Activated T-cell treated with anti-CD3 and anti-CD28 coated beads, Interleukin-2, amount 50 U/mL, for 72 hours (primary cell): ENCODE measurements around the gene WDR45. TPM values are rescaled to one million over a fixed set of nuclear protein-coding genes. Genes with fewer than 3 reads are reported as not detected.
"Not testable (repeated sequence)": the region's sequence is repeated elsewhere in the genome, so short reads cannot be mapped to it uniquely, and the experiment has no call there.

Experiments
- ATAC-seq, 2 donors: fragments of 150-1000 bp; cut with Tn5 transposase; replicated peaks in 1 of 2; 2 replicates each; pipeline ENCODE4 v1.10.0; 2021; ENCODE audit warnings: moderate library complexity in 2 of 2, mild to moderate bottlenecking in 1 of 2
- DNase-seq, 2 donors: peaks; one replicate each; pipeline ENCODE4 v3.0.0; 2021 to 2022; ENCODE audit warnings: mixed read lengths in 1 of 2
- H3K27ac Mint-ChIP-seq: one replicate; pipeline ENCODE4 v1.8.0; 2022; ENCODE audit warnings: mild to moderate bottlenecking, moderate library complexity, mixed read lengths
- H3K27me3 Mint-ChIP-seq: one replicate; pipeline ENCODE4 v1.8.0; 2022; ENCODE audit warnings: low read depth, mixed read lengths
- H3K36me3 Mint-ChIP-seq, 2 donors: one replicate each; pipeline ENCODE4 v1.8.0; 2022; ENCODE audit warnings: mixed read lengths in 2 of 2, mild to moderate bottlenecking in 1 of 2; ENCODE audit not compliant: insufficient read depth in 2 of 2
- H3K4me1 Mint-ChIP-seq: one replicate; pipeline ENCODE4 v1.8.0; 2022; ENCODE audit warnings: low read depth, mixed read lengths
- H3K4me3 Mint-ChIP-seq, 2 donors: one replicate each; pipeline ENCODE4 v1.8.0; 2022; ENCODE audit warnings: mild to moderate bottlenecking in 2 of 2, mixed read lengths in 2 of 2, moderate library complexity in 2 of 2
- H3K9me3 Mint-ChIP-seq, 2 donors: one replicate each; pipeline ENCODE4 v1.8.0; 2022; ENCODE audit warnings: mixed read lengths in 2 of 2
- total RNA-seq, 2 donors: library from RNA; stranded (reverse); gene quantifications; one replicate each; pipeline ENCODE4 v1.2.3, GENCODE V29; 2022

WDR45 gene
- total RNA-seq, result 10 to 100 TPM; 43.4 to 49.0 TPM

DNA sequence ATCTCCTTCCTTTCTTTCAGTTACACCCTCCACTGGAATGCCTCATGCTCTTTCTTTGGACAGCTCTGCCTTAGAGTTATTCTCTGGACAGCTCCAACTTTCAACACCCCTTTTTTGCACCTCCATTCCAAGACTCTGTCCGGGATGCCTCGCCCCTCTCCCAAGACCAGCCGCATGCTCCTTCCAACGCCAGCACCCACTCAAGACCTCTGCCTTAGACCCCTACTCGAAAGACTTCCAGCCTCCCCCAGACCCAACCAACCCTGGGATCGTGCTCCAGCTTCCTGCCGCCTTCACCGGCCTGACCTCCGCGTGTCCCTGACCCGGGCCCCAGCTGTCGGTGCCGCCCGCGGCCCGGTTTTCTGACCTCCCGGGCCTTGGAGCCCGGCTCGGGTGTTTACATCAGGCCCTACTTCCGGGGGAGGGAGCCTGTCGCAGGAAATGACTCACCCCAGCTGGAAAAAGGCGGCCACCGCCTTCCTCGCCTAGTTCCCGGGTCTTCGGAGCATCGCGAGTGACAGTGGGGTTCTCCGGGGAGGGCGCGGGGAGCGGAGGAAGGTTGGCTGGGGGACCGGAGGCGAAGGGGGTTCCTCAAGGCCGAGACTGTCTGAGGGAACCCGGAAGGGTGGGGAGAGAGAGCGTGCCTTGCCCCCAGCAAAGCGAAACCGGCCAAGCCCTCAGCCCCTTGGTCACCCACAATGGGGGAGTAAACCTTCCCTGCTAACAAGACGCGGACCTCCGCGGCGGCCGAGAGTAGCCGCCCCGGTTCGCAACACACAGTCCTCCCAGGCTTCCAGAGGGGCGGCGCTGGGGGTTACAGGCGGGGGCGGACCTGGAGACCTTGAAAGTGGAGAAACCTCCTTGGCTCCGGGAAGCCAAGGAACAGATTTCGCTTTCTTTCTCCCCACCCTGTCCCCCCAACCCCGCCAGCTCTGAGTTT is at the start of gene WDR45:
Gene WDR45, minus strand, starts transcription at position 399 of the 940 bp plus-strand sequence. CDS start 1,792 bp downstream, outside the sequence.
- Mint-ChIP-seq H3K9me3 (no peaks in the 10 kb centered on the region), H3K36me3 (peaks cover 2 to 4% of the 10 kb centered on the region in 2 donors), H3K27ac (peak within 1 kb of the TSS; percentile 98), H3K4me3 (peak within 1 kb of the TSS; percentile 88 to 98), H3K4me1 (peaks cover 9% of the 10 kb centered on the region), H3K27me3 (no peaks in the 10 kb centered on the region)
- DNase-seq, result peak; percentile 74 to 77
- peak; percentile 89 to 93 for ATAC-seq

DNA sequence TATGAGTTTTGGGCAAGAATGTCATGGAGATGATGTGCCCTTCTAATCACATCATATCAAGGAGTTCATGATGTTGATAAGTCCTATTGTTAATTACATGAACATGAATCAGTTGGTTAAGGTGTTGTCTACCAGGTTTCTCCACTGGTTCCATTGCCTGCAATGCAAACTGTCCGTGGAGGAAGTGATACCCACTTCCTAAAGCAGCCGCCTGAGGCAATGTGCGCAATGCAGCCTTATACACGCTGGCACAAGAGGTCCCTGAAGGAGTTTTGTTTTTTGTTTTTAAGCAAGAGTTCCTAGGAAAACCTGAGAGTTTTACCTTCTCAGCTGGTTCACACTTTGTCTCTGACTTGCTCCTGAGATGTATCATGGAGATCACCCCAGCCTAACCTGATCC is 49.7 kb upstream of the WDR45 start:
- no peak for DNase-seq
- Mint-ChIP-seq H3K36me3 (no peaks in the 10 kb centered on the region), H3K4me3 (no peak overlapping the region), H3K27me3 (peaks cover 5% of the 10 kb centered on the region), H3K9me3 (no peaks in the 10 kb centered on the region), H3K27ac (no peak overlapping the region), H3K4me1 (no peaks in the 10 kb centered on the region)
- no peak for ATAC-seq

DNA sequence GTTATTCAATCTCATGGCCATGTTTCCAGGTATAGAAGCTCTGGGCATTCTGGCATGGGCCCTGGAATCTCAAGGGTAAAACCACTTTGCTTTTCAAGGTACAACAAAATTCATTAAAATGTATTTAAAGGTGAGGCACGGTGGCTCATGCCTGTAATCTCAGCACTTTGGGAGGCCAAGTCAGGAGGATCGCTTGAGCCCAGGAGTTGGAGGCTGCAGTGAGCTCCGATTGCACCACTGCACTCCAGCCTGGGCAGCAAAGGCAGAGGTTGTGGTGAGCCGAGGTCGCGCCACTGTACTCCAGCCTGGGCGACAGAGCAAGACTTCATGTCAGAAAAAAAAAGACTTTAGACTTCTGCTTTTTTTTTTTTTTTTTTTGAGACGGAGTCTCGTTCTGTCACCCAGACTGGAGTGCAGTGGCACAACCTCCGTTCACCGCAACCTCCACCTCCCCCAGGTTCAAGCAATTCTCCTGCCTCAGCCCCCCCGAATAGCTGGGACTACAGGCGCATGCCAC is 48.1 kb upstream of the WDR45 start:
- H3K9me3 Mint-ChIP-seq, H3K36me3 Mint-ChIP-seq, H3K27ac Mint-ChIP-seq, H3K27me3 Mint-ChIP-seq, H3K4me3 Mint-ChIP-seq, ATAC-seq, DNase-seq: not testable (repeated sequence)
- H3K4me1 Mint-ChIP-seq, result peaks cover 13% of the 10 kb centered on the region

DNA sequence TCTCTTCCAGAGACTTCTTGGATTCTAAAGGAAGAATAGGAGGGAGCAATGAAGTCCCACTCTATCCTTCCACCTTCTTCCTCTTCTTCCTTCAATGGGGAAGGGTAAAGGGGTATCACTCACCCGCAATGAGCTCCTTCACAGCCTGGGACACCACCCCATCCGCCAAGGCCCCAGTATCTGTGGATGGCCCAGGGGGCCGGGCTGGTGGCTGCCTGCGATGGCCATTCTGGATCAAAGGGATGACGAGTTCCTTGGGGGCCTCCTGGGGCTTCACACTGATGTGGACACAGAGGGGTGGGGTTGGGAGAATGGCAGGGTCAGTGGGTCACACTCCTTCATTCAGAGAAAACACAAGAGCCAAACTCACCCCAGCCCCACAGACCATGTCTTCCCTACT is 42.8 kb upstream of the WDR45 start:
- H3K9me3 Mint-ChIP-seq, result no peaks in the 10 kb centered on the region
- H3K27me3 Mint-ChIP-seq, result peaks cover 12% of the 10 kb centered on the region
- peak overlapping the region; percentile 94 for H3K27ac Mint-ChIP-seq

DNA sequence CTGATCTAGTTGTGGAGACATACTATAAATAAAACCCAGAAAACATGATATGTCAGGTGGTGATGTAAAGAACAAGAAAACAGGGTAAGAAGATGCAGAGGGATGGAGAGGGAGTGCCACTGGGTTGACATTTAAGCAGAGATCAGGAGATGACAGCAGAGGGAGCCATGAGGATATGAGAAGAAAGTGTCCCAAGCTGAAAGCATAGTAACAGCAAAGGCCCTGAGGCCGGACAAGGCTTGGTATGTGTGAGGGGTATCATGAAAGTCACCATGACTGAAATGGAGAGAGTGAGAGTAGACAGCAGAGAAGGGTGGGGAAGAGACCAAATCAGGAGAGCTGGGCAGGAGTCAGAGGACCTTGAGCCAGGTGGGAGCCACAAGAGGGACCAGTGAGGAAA is 40.4 kb upstream of the WDR45 start:
- no peaks in the 10 kb centered on the region for H3K9me3 Mint-ChIP-seq
- ATAC-seq, result no peak
- DNase-seq, result no peak
- H3K4me1 Mint-ChIP-seq, result peaks cover 24% of the 10 kb centered on the region
- peaks cover 12% of the 10 kb centered on the region for H3K27me3 Mint-ChIP-seq
- peaks cover 6 to 11% of the 10 kb centered on the region in 2 donors for H3K36me3 Mint-ChIP-seq
- no peak overlapping the region for H3K4me3 Mint-ChIP-seq
- no peak overlapping the region for H3K27ac Mint-ChIP-seq

More for the DNA sequence above, 42.8 kb upstream of the WDR45 start:
- Mint-ChIP-seq H3K4me3 (peak overlapping the region; percentile 92 to 99), H3K4me1 (peaks cover 24% of the 10 kb centered on the region), H3K36me3 (peaks cover 4 to 6% of the 10 kb centered on the region in 2 donors)
- no peak for ATAC-seq
- DNase-seq, result no peak

DNA sequence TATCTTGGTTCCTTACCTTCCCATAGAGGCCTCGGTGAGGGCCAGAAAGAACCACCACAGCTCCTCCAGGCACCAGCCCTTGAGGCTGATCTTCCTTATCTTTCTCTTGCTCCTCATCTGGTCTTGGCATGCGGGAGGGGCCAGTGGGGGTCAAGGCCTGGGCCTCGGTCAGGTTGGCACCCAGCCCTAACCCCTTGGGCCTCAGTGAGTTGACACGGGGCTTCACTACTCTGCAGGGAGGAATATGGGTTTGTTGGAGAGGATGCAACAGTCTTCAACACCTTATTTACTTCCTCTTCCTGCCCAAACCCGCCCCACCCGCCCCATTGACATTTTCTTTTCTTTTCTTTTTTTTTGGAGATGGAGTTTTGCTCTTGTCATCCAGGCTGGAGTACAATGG is 37.9 kb upstream of the WDR45 start:
- peaks cover 6 to 11% of the 10 kb centered on the region in 2 donors for H3K36me3 Mint-ChIP-seq
- H3K4me1 Mint-ChIP-seq, result peaks cover 9% of the 10 kb centered on the region
- H3K9me3 Mint-ChIP-seq, result no peaks in the 10 kb centered on the region

DNA sequence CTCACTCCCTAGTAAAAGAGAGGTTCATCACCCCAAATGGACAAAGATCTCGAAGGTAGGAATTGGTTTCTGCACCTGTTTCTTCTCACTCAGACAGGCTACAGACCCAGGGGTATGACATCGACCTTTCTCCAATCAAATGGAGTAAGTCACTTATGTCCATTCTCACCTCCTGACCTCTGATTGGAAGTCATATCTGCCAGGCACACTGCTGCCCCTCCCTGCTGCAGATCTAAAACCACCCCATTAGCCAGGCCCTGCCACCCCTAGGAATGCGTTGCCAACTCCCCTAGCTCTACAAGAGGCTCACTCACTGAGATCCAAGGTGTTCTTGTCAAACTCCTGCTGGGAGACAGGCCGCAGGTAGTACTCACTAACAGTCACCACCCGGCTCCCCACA is 37.0 kb upstream of the WDR45 start:
- no peak overlapping the region for H3K27ac Mint-ChIP-seq

More for the DNA sequence above, 37.9 kb upstream of the WDR45 start:
- peak overlapping the region; percentile 87 for H3K27ac Mint-ChIP-seq
- peaks cover 12% of the 10 kb centered on the region for H3K27me3 Mint-ChIP-seq
- DNase-seq, result no peak
- peak overlapping the region in 1 of 2 donors; percentile 15 for H3K4me3 Mint-ChIP-seq
- ATAC-seq, result no peak

DNA sequence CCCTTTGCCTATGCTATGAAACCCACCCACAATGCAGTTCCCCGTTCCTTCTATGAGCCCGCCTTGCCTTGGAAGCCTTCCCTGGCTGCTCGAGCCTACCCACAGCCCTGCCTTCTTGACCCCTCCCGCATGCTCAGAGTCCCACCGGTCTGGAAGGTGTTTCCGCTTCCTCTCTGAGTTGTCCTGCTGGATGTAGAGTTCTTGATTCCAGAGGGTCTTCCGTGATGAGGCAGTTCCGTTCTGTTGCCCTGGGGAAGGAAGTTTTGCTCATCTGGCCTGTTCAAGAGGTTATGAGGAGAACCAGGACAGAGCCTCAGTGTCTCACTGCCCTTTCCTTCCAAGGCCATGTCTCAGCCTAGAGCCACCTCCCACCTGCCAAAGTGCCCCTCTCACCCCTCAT is 36.4 kb upstream of the WDR45 start:
- Mint-ChIP-seq H3K9me3 (no peaks in the 10 kb centered on the region), H3K36me3 (peaks cover 4 to 11% of the 10 kb centered on the region in 2 donors), H3K4me1 (no peaks in the 10 kb centered on the region), H3K27me3 (peaks cover 7% of the 10 kb centered on the region), H3K4me3 (no peak overlapping the region), H3K27ac (no peak overlapping the region)
- ATAC-seq, result no peak
- DNase-seq, result no peak

More for the DNA sequence above, 37.0 kb upstream of the WDR45 start:
- Mint-ChIP-seq H3K9me3 (no peaks in the 10 kb centered on the region), H3K36me3 (peaks cover 5 to 11% of the 10 kb centered on the region in 2 donors), H3K27me3 (peaks cover 10% of the 10 kb centered on the region), H3K4me3 (no peak overlapping the region), H3K4me1 (no peaks in the 10 kb centered on the region)
- no peak for DNase-seq
- ATAC-seq, result no peak

DNA sequence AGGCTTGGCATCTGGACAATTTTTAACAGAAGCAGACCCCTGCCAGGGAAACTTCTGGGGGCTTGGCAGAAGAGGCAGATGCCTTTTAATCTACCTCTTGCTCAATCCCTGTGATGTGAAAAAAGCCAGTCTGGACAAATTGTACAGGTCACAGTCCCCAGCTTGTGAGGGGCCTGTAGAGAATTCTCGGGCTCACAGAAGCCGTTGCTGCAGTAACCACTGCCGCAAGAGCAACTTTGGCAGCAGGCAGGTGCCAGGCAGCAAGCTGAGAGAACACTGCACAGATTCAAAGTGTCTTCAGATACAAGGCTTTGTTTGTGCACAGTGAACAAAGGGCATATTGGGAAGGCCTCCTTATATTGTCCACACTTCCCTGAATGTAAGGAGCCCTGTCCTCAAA is 32.1 kb upstream of the WDR45 start:
- peaks cover 7% of the 10 kb centered on the region for H3K27me3 Mint-ChIP-seq
- H3K36me3 Mint-ChIP-seq, result peaks cover 3 to 5% of the 10 kb centered on the region in 2 donors
- H3K27ac Mint-ChIP-seq, result no peak overlapping the region
- ATAC-seq, result no peak
- DNase-seq, result no peak
- no peaks in the 10 kb centered on the region for H3K4me1 Mint-ChIP-seq
- no peak overlapping the region for H3K4me3 Mint-ChIP-seq
- no peaks in the 10 kb centered on the region for H3K9me3 Mint-ChIP-seq

DNA sequence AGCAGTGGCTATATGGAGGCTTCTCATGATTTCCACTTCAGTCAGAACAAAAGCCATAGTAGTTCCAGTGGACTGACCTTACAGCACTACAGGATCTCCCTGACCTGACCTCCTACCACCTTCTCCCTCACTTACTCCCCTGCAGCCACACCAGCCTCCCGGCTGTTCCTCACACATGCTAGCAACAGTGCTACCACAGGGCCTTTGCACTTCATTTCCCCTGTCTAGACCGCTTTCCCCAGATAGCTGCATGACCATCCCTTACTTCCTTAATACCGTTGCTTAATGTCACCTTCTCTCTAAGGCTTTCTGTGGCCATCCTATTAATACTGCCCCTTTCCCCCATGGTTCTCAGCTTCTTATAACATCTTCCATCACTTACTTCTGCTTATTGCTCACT is 30.7 kb upstream of the WDR45 start:
- ATAC-seq, result no peak
- no peak for DNase-seq
- H3K27ac Mint-ChIP-seq, result no peak overlapping the region
- peaks cover 0 to 3% of the 10 kb centered on the region in 2 donors for H3K36me3 Mint-ChIP-seq
- H3K4me3 Mint-ChIP-seq, result no peak overlapping the region
- H3K4me1 Mint-ChIP-seq, result no peaks in the 10 kb centered on the region
- H3K27me3 Mint-ChIP-seq, result peaks cover 7% of the 10 kb centered on the region
- H3K9me3 Mint-ChIP-seq, result no peaks in the 10 kb centered on the region

DNA sequence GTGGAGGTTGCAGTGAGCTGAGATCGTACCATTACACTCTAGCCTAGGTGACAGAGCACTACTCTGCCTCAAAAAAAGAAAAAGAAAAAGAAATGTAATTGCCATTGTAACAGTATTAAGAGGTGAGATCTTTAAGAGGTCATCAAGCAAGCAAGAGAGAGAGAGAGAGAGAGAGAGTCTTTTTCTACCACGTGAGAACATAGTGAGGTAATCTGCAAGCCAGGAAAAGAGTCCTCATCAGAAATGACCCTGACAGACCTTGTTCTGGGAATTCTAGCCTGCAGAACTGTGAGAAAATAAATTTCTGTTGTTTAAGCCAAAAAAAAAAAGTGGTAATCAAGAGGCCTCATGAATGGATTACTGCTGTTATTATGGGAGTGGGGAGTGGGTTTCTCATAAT is 29.0 kb upstream of the WDR45 start:
- H3K27ac Mint-ChIP-seq, result no peak overlapping the region
- no peaks in the 10 kb centered on the region for H3K4me1 Mint-ChIP-seq
- no peaks in the 10 kb centered on the region for H3K9me3 Mint-ChIP-seq
- DNase-seq (no peak), ATAC-seq (no peak)
- peaks cover 0 to 3% of the 10 kb centered on the region in 2 donors for H3K36me3 Mint-ChIP-seq
- peaks cover 7% of the 10 kb centered on the region for H3K27me3 Mint-ChIP-seq
- H3K4me3 Mint-ChIP-seq, result no peak overlapping the region

DNA sequence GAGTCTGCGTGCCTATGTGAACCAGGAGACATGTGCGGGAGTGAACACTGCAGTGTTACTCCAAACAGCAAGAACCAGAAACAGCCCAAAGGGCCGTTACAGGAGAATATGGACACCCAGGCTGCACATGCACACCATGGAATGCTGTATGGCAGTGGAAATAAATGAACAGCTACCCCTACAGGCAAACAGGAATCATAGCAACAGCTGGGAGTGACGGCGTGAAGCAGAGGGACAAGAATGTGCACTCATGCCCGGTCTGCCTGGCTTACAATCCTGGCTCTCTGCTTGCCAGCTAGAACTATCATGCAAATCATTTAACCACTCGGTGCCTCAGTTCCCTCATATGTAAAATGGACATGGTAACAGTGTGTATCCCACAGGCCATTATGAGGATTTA is 27.2 kb upstream of the WDR45 start:
- no peak for DNase-seq
- no peak for ATAC-seq
- H3K27me3 Mint-ChIP-seq, result peaks cover under 1% of the 10 kb centered on the region
- peaks cover 0 to 3% of the 10 kb centered on the region in 2 donors for H3K36me3 Mint-ChIP-seq
- H3K27ac Mint-ChIP-seq, result no peak overlapping the region
- H3K9me3 Mint-ChIP-seq, result no peaks in the 10 kb centered on the region
- no peaks in the 10 kb centered on the region for H3K4me1 Mint-ChIP-seq
- no peak overlapping the region for H3K4me3 Mint-ChIP-seq

DNA sequence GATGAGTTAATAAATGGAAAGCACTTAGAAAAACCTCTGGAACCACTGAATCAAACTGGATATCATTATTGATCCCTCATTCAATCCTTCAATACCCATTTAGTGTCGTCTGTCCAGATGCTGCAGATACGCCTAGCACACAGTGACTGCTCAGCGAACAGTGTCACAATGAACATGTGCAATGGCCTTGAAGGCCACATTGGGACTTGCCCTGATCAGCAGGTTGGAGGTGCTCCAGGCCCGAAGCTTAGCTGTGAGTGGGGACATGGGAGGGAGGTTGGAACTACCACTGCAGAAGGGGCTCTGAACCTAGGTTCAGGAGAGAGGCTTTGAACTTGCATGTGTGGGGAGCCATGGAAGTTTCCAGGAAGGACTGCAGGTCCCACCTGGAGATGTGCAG is 26.6 kb upstream of the WDR45 start:
- H3K27ac Mint-ChIP-seq, result no peak overlapping the region
- H3K4me3 Mint-ChIP-seq, result no peak overlapping the region
- H3K9me3 Mint-ChIP-seq, result no peaks in the 10 kb centered on the region
- ATAC-seq, result no peak
- no peak for DNase-seq
- H3K27me3 Mint-ChIP-seq, result no peaks in the 10 kb centered on the region
- H3K36me3 Mint-ChIP-seq, result peaks cover 0 to 3% of the 10 kb centered on the region in 2 donors
- peaks cover 5% of the 10 kb centered on the region for H3K4me1 Mint-ChIP-seq
